Heart left ventricle (tissue), 16 donors: ENCODE measurements around the gene SRC. TPM values are rescaled to one million over a fixed set of nuclear protein-coding genes. Genes with fewer than 3 reads are reported as not detected.

Experiments used
- ATAC-seq, 4 donors: fragments of 200-7000 bp; cut with Tn5 transposase; one replicate each; pipeline ENCODE4 v1.9.1; 2020 to 2022; ENCODE audit warnings: moderate library complexity in 4 of 4, mild to moderate bottlenecking in 3 of 4, moderate number of reproducible peaks in 1 of 4
- DNase-seq, 5 donors: peaks; one replicate each; pipeline ENCODE4 v3.0.0-alpha.2; 2020
- H3K27ac ChIP-seq, 12 donors: fragments of 200-600 bp; sonication (generic) in 4 of 12; one replicate each; pipeline versions ENCODE4 v1.5.0 to v1.8.0; 2016 to 2022; ENCODE audit warnings: mild to moderate bottlenecking in 2 of 12
- H3K27me3 ChIP-seq, 9 donors: fragments of 200-600 bp; sonication (generic) in 2 of 9; one replicate each; pipeline versions ENCODE4 v1.5.1 to v1.8.0; 2016 to 2022; ENCODE audit warnings: mild to moderate bottlenecking in 3 of 9
- H3K36me3 ChIP-seq, 9 donors: fragments of 200-600 bp; sonication (generic) in 2 of 9; one replicate each; pipeline versions ENCODE4 v1.5.0 to v1.8.0; 2018 to 2022; ENCODE audit warnings: mild to moderate bottlenecking in 2 of 9
- H3K4me1 ChIP-seq, 12 donors: fragments of 200-600 bp; sonication (generic) in 4 of 12; one replicate each; pipeline versions ENCODE4 v1.5.0 to v1.8.0; 2016 to 2022; ENCODE audit warnings: mild to moderate bottlenecking in 3 of 12
- H3K4me3 ChIP-seq, 12 donors: fragments of 200-600 bp; sonication (generic) in 4 of 12; one replicate each; pipeline versions ENCODE4 v1.5.0 to v1.8.0; 2017 to 2022; ENCODE audit warnings: mild to moderate bottlenecking in 9 of 12, moderate library complexity in 4 of 12
- H3K9me3 ChIP-seq, 12 donors: fragments of 200-600 bp; sonication (generic) in 4 of 12; one replicate each; pipeline versions ENCODE4 v1.5.0 to v1.8.0; 2016 to 2022; ENCODE audit warnings: mild to moderate bottlenecking in 1 of 12
- POLR2A ChIP-seq, 2 donors: fragments of 450-650 bp; IDR thresholded peaks; one replicate each; pipeline ENCODE4 v1.6.1; 2017; ENCODE audit warnings: antibody characterized with exemption in 2 of 2, mild to moderate bottlenecking in 2 of 2, moderate library complexity in 2 of 2
- WGBS, 4 donors: extraction: QIAGEN DNeasy Blood & Tissue Kit in 2 of 4; methylation state at CpG; one replicate each; pipeline versions ENCODE4 v1.1.5 to v1.1.7; 2013 to 2018; 5-methylcytosine and 5-hydroxymethylcytosine counted together
- intact Hi-C, 10 donors: fragments of 100-400 bp; cut with DNase I; formaldehyde crosslinking; loops; one replicate each; pipeline versions ENCODE4 v1.11.1 to v1.14.2; 2022
- polyA plus RNA-seq, 2 donors: library from polyadenylated mRNA; stranded (reverse); fragments of 200-250 nt; gene quantifications; one replicate each; pipeline ENCODE4 v1.2.3, GENCODE V29; 2013
- total RNA-seq, 9 donors: library from RNA; depleted of rRNA in 2 of 9; stranded (reverse); fragments of >200 nt in 2 of 9; fragmentation: NEBNext Ultra II Directional in 3 of 9; extraction: Animal tissue kit (Norgen Biotek cat#: 25700) in 3 of 9; gene quantifications; one replicate each; pipeline versions ENCODE4 v1.1.0 to v1.2.4, GENCODE V29; 2016 to 2023
- TF ChIP-seq, protein P1 (sequence below), 12 donors: fragments of 200-600 bp; sonication (generic) in 4 of 12; IDR thresholded peaks; one replicate each; pipeline versions ENCODE4 v1.5.0 to v1.8.0; 2018 to 2022; ENCODE audit warnings: antibody characterized with exemption in 12 of 12, mild to moderate bottlenecking in 5 of 12
- donor health status: ischemic (EF 13 %, LVEDD 7.1; RV severe dilation, severe dysfunction).
- donor health status: healthy with polysubstance abuse.
- donor health status: DM: no; HTN: yes; CAD: no.
- donor health status: DM: no; HTN: no; CAD: no.
- donor health status: ischemic (EF 25% LVEDD 6.9; RV normal size, moderate dysfunction).
- donor health status: ischemic (EF 25% LVEDD 5.7; RV mildly dilated, moderate dysfunction).
- donor health status: healthy.
- donor health status: DM: yes; HTN: yes; CAD: no.
- donor health status: ischemic (EF 35%, LVEDD 5.7; RV mildly dilated, moderate dysfunction).
- donor health status: nonischemic (EF 11% LVEDD 7.7; RV severe dilation, severe dysfunction).
- donor health status: DM: yes; HTN: yes; CAD: no.
- donor health status: PGD.
- donor health status: ischemic (EF 29% LVEDD 5.4; RV normal size, mild dysfunction).
- donor health status: nonischemic (EF 23%, LVEDD 6.1; RV moderate dilation, normal function).

SRC gene
- total and polyA plus RNA-seq, 11 donors: 2.5 to 19.9 (median 5.1) TPM

DNA sequence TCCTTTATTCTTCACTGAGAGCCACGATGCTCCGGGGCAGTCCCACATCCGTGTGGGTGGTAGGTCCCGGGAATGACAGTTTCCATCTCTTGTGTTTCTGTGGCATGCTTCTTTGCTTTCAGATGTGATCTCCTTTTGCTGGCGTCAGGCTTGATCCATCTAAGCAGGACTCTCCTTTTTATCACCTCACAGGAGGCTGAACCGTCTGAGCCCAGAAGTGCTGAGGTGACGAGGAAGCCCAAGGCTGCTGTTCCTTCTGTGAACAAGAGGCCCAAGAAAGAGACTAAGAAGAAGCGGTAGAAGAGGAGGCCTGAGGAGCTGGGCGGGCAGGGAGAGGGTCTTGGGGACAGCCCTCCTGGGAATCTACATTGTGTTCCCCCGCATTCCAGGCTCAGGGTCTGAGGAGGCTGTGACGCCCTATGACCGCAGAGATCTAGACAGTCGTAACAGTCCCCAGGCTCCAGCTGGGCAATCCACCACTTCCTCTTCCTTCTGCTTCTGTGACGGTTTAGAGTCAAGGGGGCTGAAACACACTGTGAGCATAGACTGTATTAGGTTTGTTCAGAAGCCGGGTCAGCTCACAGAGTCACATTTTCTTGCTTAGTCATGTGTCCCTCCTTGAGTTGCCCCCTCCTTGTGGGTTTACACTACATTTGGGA lies 29.7 kb upstream of the SRC start:
- DNase-seq: no peak
- peaks cover 0 to 27% (median 19%) of the 10 kb centered on the region in 9 donors for H3K36me3 ChIP-seq
- intact Hi-C loops: no loop called here
- peaks cover 0 to 49% (median 27%) of the 10 kb centered on the region in 12 donors for H3K4me1 ChIP-seq
- H3K27me3 ChIP-seq: no peaks in the 10 kb centered on the region
- H3K9me3 ChIP-seq: no peaks in the 10 kb centered on the region
- 79 to 93% (median 88%) methylated on average over 15 of the region's 15 CpGs for WGBS, 4 donors
- TF ChIP-seq, protein P1, sequence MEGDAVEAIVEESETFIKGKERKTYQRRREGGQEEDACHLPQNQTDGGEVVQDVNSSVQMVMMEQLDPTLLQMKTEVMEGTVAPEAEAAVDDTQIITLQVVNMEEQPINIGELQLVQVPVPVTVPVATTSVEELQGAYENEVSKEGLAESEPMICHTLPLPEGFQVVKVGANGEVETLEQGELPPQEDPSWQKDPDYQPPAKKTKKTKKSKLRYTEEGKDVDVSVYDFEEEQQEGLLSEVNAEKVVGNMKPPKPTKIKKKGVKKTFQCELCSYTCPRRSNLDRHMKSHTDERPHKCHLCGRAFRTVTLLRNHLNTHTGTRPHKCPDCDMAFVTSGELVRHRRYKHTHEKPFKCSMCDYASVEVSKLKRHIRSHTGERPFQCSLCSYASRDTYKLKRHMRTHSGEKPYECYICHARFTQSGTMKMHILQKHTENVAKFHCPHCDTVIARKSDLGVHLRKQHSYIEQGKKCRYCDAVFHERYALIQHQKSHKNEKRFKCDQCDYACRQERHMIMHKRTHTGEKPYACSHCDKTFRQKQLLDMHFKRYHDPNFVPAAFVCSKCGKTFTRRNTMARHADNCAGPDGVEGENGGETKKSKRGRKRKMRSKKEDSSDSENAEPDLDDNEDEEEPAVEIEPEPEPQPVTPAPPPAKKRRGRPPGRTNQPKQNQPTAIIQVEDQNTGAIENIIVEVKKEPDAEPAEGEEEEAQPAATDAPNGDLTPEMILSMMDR (IDR thresholded peaks at IDR 0.05): no peak
- TF ChIP-seq POLR2A (IDR thresholded peaks at IDR 0.05): no peak
- peak in 1 of 4 donors; percentile 6 for ATAC-seq
- H3K4me3 ChIP-seq: no peak overlapping the region
- peak overlapping the region in 11 of 12 donors; percentile 73 to 93 (median 83) for H3K27ac ChIP-seq

DNA sequence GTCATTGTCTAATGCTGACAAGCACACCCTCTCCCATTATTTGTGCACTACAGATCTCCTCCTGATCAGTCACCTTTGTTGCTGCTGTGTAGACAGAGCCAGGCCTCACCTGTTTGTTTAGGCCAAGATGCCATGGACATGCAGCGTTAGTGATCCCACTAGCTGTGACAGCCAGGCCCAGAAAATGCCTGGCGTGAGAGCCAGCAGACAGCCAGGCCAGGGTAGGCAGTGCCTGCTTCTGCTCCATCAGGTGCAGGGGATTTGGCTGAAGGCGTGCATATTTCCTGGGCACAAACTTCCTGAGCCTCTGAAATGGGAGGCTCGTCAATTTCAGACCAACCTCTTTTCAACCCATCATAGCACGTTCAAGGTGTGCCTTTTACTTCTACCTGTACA lies 29.2 kb upstream of the SRC start:
- H3K27me3 ChIP-seq: no peaks in the 10 kb centered on the region
- ATAC-seq (no peak), DNase-seq (no peak)
- no peak overlapping the region for H3K4me3 ChIP-seq
- peak overlapping the region in 1 of 12 donors; percentile 85 for H3K27ac ChIP-seq
- WGBS, 4 donors: 92 to 95% (median 94%) methylated on average over 5 of the region's 5 CpGs
- peaks cover 0 to 49% (median 27%) of the 10 kb centered on the region in 12 donors for H3K4me1 ChIP-seq
- H3K9me3 ChIP-seq: no peaks in the 10 kb centered on the region
- peaks cover 0 to 27% (median 19%) of the 10 kb centered on the region in 9 donors for H3K36me3 ChIP-seq
- no peak for TF ChIP-seq POLR2A (IDR thresholded peaks at IDR 0.05)
- intact Hi-C loops: no loop called here

DNA sequence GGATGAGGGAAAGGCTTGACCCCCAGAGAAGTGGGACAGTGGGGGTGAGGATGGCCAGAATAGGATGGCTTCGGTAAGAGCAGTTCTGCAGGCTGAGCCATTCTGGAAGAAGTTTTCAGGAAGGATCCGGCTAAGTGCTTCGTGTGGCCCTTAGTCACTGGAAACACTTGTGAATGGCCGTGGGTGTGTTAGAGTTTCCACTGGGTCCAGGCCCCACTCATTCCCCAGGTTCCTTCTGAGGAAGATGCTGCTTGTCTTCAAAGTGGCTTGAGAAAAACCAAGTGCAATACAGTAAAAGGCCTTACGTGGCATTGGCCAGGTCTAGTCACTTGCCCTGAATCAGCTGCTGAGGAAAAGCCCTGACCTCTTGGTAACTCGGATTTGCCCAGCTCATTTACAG lies 28.6 kb upstream of the SRC start:
- DNase-seq: no peak
- H3K27me3 ChIP-seq: no peaks in the 10 kb centered on the region
- peaks cover 0 to 4% (median 0%) of the 10 kb centered on the region in 12 donors for H3K9me3 ChIP-seq
- 81 to 93% (median 89%) methylated on average over 6 of the region's 6 CpGs for WGBS, 4 donors
- no peak for ATAC-seq
- H3K4me3 ChIP-seq: no peak overlapping the region
- TF ChIP-seq, protein P1 (IDR thresholded peaks at IDR 0.05): no peak
- TF ChIP-seq POLR2A (IDR thresholded peaks at IDR 0.05): no peak
- intact Hi-C loops: no loop called here
- peak overlapping the region in 2 of 12 donors; percentile 15 to 55 for H3K27ac ChIP-seq
- H3K36me3 ChIP-seq: peaks cover 0 to 25% (median 19%) of the 10 kb centered on the region in 9 donors
- peaks cover 0 to 49% (median 27%) of the 10 kb centered on the region in 12 donors for H3K4me1 ChIP-seq

DNA sequence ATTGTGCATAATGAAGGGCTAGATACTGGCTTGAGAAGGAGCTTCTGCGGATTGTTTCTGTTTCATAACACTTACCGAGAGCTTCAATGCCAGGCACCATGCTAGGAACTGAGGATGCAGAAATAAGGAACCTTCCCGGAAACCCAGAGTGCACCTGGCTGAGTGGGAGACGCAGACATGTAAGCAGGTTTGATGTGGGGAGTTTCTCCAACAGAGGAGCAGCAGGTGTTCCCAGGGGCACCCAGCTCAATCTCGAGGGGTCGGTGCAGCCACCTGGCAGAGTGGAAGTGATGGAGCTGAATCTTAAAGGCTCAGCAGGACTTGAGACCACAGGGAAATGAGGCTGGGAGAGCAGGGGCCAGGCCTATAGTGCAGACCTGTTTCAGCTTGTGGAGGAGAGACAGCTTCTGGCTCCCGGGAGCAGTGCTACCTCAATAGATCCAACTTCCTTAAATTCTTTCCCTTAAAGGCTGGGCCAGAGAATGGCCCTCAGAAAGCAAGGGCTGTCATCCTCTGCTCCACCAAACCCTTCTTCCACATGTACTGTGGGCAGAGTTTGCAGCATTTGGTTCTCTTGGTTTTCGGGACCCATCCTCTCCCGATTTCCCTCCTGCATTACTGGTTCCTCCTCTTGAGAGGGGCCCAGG lies 27.8 kb upstream of the SRC start:
- peaks cover 0 to 21% (median 15%) of the 10 kb centered on the region in 9 donors for H3K36me3 ChIP-seq
- TF ChIP-seq, protein P1 (IDR thresholded peaks at IDR 0.05): no peak
- no peak for TF ChIP-seq POLR2A (IDR thresholded peaks at IDR 0.05)
- WGBS, 4 donors: 82 to 87% (median 84%) methylated on average over 9 of the region's 9 CpGs
- H3K4me1 ChIP-seq: peaks cover 0 to 49% (median 27%) of the 10 kb centered on the region in 12 donors
- H3K27me3 ChIP-seq: no peaks in the 10 kb centered on the region
- ATAC-seq (no peak), DNase-seq (no peak)
- intact Hi-C loops: no loop called here
- H3K4me3 ChIP-seq: no peak overlapping the region
- peaks cover 0 to 6% (median 0%) of the 10 kb centered on the region in 12 donors for H3K9me3 ChIP-seq
- peak overlapping the region in 2 of 12 donors; percentile 15 to 55 for H3K27ac ChIP-seq
